HG03108 (cell line): ENCODE measurements around the gene SIGLEC1.

Source experiments
- ATAC-seq: cut with Tn5 transposase; IDR thresholded peaks from one replicate; pipeline ENCODE4 v1.9.1; 2021; ENCODE audit warnings: moderate library complexity; ENCODE audit not compliant: unreplicated experiment

SIGLEC1 gene

DNA sequence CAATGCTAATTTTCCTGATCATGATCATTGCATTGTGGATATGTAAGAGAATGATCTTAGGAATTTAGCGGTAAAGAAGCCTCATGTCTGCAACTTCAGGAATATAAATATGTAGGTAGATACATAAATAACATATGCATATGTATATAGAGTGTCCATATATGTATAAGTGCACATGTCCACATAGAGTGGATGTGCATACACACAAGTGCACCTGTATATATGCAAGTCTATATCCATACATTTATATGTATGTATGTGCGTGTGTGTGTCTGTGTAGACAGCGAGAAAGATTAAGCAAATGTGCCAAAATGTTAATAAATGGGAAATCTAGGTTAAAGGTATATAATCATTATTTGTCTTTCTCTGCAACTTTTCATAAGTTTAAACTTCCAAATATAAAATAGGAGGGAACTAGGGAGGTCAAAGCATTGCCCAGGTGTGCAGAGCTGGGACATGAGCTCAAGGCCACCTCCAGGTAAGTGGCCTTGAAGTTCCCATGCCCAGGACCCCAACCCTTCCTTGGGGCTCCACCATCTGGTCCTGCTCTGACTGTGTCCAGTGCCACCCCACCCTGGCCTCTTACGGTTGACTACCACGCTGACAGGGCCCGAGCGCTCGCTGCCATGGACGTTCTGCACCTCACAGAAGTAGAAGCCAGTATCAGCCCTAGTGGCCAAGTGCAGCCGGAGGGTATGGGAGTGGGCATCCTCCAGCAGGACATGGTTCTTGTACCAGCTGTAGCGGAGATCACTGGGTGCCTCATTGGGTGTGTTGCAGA lies 9.6 kb downstream of the SIGLEC1 start:
- ATAC-seq: no peak

DNA sequence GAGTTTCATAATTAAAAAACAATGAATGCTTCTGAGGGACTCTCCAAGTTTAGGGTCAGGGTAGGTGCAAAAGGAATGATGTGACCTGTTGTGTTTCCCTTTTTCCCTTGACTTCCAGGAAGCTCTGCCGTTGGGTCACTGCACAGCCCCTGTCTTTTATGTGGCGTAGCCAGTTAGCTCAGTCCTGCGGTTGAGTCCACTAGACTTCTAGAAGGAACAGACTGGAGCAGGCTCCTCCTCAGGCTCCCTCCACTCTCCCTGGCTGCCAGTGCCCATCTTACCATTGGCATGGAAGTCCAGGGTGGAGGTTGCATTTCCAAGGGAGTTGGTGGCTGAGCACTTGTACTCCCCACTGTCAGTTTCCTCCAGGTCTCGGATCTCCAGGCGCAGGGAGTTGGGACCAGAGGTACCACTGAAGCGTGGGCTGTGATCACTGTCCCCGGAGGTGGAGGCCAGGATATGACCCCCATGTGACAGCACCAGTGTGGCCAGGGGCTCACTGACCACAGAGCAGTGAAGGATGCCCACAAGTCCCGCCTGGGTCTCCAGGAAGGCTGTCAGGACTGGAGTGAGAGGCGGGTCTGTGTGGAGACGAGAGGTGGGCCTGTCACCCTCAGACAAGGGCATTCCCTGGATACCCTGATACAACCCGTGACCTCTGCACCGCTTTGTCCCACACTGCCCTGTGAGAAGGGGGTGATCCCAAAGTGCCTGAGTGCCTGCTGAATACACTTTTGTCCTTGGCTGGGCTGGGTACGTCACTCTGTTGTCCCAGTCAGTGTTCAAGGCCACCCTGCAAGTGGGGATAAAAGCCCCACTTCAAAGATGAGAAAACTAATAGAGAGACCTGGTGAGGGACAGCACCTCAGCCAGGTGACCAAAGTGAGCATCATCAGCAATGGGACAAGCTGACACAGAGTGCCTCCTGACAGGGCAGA lies 11.1 kb downstream of the SIGLEC1 start:
- no peak for ATAC-seq

DNA sequence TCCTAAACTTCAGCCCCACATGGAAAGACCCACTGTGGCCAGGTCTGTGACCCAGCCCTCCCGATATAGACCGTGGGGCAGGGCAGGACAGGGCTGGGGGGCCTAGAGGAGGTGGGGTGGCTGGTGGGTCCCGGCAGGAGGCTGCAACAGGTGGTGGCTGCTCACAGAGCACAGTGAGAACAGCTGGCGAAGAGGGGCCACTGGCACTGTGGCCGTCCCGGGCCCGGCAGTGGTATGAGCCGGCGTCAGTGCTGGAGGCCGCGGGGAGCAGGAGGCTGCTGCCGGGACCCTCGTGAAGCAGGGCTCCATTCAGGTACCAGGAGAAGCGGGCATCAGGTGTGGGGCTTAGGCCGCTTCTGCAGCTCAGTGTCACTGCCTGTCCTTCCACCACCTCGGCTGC lies 13.4 kb downstream of the SIGLEC1 start:
- ATAC-seq: no peak

DNA sequence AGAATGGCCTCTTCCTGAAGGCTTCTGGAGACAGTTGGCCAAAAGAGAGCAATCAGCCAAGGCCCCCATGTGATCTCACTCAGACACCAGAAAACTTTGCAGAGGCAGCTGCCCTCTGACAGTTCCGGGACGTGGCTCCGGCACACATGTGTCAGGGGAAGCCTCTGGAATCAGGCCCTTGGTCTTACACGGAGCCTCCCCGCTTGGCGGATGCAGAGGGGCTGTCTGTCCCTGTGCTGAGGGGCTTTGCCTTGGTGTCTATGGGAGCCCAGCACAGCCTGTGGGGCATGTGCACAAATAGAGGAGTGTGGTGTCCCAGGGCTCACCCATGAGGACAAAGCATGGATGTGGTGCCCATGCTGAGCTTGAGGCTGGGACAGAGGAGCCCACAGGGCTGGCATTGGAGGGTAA lies 13.8 kb downstream of the SIGLEC1 start:
- ATAC-seq: no peak

DNA sequence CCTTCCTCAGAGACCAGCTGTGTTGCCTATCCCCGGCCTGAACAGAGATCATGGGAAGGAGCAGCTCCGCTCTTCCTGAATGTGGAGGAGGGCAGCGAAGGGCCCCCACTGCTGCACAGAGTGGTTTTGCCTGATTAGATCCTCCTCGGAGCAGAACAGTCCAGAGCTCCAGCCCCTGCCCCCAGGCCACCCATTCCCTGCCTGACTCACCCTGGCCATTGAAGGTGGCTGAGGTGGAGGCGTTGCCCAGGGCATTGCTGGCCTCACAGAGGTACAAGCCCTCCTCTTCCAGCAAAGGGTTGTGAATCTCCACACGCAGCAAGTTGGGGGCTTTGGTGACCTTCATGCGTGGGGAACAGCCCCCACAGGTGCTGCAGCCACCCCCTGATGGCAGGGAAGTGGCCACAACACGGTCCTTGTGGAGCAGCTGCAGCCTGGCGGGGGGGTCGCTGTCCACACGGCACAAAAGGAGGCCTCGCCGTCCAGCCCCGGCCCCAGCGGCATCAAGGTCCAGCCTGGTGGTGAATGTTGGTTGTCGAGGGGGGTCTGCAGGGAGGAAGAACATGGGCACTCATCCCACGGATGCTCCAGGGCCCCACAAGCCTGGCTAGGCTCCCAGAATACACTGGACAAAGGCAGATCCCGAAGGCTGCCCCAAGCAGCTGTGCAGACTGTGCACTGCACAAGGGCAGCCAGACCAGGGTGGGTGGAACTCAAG lies 14.7 kb downstream of the SIGLEC1 start:
- ATAC-seq: no peak

DNA sequence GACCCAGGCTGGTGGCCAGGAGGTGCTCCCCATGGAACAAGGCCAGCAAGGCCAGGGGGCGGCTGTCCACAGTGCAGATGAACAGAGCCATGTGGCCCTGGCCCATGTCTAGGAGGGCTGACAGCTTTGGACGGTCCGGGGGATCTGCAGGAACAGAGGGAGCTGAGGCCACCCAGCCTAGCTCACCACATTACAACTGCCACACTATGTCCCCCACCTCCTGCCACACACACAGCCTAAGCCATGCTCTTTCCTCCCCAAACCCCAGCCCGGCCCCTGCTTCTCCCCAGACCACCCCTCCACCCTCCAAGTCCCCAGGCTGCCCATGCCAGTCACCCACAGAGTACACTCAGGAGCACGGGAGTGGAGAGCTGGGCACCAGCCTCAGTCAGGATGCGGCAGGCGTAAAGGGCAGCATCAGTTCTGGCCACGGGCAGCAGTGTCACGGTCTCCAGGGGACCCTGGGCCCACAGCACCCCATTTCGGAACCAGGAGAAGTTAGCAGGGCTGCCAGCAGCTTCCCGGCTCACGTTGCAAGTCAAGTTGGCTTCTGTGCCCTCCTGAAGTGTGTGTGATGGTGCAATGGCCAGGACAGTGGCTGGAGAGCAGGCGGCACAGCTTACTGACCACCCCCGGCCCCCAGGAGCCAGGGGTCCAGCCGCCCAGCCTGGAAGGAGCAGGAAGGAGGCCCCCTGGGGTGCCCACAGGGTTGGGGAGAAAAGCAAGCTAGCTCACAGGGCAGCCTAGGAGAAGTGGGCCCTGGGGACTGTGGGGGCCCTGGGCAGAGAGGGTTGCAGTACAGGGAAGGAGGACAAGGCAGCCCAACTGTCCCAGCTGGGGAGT lies 15.4 kb downstream of the SIGLEC1 start:
- ATAC-seq: no peak

DNA sequence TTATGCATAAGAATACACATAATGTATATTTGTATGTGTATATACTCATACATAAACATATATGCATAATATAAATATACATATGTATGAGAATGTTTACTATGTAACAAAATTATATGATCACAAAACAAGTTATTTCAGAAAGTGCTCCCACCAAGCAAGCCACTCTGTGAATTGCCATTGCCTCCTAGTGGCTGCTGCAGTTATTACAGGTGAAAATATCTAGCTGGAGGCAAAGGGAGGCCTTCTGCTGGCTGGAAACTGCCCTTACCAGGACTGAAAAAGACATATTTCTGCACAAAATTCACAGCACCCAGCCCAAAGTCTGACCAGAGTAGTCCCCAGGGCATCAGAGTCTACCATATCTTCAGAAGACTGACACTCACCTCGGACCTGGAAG lies 16.2 kb downstream of the SIGLEC1 start:
- no peak for ATAC-seq

DNA sequence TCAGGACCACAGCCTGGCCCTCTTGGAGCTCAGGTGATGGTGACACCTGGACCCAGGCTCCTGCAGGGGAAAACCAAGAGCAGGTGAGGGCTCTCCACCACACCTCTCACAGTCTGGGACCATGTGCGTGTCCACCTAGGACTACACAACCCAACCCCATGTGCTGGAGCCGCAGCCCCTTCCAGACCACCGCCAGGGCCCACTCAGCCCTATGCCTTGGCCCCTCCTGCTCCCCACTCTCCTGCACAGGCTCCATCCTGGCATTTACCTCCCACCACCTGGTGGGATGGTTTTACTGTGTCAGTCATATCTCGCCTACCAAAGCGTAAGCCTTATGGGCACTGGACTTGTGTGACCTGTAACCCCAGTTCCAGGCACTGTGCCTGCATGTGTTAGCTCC lies 17.5 kb downstream of the SIGLEC1 start:
- no peak for ATAC-seq

DNA sequence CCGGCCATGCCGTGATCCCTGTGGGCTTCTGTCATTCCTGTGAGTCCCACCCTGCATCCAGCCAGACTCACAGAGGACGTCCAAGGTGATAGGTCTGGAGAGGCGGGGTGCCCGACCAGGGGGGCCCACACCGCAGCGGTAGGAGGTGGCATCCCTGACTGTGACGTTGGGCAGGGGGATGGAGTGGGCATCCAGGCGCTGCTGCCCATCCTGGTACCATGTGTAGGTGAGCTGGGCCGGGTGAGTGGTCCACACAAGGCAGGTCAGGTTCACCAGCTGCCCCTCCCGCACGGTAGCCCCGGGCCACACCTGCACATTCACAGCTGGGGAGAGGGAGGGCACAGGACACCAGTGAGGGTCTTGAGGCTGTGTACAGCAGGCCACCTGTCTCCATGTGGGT lies 19.0 kb downstream of the SIGLEC1 start:
- ATAC-seq: no peak

DNA sequence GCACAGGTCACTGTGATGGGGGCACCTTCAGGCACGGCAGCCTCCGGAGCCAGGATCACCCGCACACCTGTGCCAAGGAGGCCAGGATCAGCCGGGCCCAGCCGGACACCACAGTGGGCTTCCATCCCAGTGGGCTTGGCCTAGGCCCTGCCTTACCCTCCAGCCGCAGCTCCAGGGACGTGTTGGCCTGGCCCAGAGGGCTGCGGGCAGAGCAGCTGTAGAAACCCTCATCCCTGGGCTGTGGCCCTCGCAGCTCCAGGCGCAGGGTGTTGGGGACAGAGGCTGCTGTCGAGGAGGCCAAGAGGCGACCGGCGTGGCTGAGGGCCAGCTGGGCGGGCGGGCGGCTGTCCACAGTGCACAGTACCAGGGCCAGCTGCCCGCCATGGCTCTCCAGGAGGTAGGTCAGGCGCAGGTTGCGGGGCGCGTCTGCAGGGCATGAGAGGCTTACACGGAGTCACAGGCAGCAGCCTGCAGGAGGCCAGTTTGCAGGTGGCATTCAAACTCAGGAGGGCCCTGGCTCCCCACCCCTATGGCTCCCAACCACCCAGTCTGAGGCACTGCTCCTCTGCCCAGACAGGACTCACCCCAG lies 19.6 kb downstream of the SIGLEC1 start:
- no peak for ATAC-seq

DNA sequence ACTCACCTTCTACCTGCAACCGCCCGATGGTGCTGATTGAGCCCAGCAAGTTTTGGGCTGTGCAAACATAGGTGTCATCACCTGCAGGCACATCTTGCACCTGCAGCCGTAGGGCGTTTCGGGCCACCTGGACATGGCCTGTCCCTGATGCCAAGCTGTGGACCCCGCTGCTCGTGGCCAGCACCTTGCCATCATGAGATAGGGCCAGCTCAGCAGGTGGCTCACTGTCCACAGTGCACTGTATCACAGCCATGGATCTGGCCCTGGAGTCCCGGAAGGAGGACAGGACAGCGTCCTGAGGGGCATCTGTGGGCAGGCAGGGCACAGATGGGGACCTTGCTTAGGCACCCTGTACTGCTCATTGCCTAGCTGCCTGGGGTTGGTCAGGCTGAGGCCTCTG lies 20.5 kb downstream of the SIGLEC1 start:
- ATAC-seq: no peak

DNA sequence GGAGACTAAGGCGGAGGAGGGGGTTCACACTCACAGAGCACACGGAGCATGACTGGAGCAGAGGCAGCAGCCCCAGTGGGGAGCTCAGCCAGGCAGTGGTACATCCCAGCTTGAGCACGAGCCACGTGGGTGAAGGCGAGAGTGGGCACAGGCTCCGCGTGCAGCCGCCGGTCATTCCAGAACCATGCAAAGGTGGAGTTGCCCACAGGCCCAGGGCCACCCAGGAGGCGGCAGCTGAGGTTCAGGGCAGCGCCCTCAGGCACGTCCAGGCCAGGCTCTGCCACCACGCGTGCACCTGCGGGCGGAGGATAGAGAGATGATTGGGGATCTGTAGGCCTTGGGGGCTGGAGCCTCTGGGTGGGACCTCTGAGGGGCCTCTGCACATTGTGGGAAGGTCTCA lies 21.1 kb downstream of the SIGLEC1 start:
- no peak for ATAC-seq

DNA sequence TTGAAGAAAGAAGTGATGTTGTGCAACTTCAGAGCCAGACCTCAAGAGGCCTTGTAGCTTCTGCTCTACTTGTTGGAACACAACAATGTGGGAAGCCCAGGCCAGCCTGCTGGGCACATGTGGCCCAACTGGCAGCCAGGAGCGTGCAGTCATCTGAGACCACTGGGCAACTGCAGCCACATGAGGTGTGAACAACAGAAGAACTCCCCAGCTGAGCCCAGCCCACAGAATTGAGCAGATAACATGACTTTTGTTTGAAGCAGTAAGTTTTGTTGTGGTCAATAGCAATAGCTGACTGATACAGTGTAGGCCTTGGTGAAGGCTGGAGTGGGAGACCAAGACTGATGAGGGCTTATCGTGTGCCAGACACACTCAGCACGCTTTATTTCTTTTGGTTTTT lies 22.0 kb downstream of the SIGLEC1 start:
- ATAC-seq: no peak

DNA sequence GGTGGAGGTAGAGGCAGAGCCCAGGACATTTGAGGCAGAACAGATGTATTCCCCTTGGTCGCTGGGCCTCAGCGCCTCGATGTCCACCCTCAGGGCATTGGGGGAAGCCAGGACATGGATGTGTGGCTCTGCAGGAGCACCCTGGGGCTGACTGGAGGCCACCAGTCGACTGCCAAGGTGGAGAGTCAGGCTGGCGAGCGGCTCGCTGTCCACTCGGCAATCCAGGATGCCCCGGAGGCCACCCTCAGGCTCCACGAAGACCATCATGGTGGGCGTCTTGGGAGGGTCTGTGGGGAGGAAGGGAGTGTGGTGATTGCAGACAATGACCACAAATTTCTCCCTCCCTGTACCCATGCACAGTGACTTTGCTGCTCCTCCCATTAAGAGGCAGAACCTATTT lies 22.4 kb downstream of the SIGLEC1 start:
- no peak for ATAC-seq

DNA sequence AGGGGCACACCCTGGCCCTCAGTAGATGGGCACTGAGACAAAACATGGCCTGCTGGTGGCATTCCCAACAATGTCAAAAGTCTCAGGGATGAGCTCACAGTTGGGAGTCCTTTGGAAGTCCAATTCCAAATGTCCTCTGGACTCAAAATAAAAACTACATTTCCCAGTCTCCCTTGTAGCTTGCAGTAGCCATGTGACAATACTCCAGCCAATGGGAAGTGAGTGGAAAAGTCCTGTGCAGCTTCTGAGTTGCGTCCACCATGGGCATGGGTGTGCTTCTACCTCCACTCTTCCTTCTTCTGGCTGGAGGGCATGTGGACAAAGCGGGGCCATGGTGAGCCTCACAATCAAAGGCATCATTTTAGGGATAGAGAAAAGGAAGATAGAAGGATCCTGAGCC lies 24.7 kb downstream of the SIGLEC1 start:
- no peak for ATAC-seq

DNA sequence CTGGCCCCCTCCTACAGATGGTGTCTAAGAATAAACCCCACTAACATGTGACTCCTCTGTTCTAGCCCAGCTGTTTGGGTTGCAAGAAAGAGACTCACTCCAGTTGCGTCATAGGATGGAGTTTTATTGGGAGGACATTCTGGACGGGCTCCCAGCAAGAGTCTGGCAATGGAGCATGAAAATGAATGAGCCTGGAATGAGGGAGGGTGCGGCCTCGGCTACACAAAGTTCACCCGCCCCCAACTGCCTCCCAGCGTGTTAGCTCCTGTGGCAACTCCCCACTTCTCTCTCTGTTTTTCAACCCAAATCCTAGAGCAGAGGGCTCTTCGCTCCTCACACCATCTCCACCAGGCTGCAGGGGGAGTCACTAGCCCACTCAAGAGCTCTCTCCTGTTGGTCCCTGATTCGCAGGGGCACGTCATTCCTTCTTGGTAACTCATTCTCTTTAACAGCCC lies 25.5 kb downstream of the SIGLEC1 start:
- no peak for ATAC-seq

DNA sequence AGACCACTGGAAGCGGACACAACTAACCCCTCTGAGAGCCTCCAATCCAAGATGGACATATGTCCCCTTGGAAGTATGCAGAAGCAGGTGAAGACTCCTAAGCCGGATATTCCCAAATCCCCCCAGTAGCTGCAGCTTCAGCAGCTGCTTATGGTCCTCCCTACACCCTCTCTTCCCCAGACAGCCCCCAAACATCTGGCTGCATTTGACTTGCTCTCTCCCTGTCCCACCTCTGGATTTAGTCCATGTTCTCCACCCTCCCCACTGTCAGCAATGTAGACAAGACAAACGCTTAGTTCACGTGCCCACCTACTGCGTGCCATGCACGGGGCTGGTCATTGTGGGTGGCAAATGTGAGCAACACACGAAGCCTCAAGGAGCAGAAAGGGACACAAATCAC lies 26.0 kb downstream of the SIGLEC1 start:
- ATAC-seq: no peak

DNA sequence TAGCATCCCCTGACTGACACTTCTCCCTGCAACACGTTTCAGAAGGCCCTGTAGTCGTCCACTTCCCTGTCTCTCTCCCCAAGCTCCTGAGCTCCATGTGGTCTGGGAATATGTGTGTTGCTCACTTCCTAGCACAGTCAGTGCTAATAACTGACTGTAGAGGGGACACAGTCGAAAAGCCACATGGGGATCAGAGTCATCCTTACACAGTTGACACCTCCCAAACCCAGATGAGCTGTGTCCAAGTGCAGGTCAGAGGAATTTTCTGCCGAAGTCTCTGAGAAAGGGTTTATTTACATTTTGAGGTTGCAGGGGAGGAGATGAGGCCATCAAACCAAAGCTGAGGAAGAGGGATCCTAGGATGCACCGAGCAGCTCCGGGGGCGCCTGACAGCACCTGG lies 27.1 kb downstream of the SIGLEC1 start:
- ATAC-seq: no peak

DNA sequence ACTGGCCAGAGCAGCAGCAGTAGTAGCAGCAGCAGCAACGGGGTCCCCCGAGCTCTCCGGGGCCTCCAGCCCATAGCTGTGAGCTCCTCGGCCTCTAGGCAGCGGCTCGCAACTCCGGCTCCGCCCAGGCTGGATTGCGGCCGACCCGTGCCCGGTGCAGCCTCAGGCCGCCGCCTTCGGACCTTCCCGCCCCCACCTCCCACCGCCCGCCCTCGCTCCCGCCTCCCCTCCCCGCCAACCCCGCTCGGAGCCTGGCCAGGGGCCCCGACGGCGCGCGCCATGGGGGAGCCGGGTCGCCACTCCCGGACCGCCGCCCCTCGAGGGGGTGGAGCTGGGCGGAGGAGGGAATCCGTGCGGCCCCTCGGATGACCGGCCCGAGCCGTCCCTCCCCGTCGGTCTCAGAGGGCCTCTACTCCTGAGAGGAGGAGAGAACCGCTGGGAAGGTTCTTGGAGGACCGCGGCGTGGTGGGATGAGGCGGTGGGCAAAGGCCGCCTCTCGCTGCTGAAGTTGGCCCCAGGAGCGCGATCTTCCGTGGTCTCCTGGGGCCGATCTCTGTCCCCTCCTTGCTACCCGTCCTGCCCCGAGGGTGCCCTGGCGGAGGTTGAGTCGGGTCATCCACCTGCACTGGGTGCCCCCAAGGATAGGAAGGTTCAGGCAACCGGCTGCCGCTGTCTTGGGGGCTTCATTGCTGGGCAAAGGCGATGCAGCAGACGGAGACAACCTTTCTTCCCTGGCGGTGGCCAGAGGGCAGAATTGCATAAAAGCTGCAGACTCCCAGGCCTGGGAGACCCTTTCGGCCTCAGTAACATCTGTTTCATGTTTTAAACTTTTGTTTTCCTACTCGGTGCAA lies 30.2 kb downstream of the SIGLEC1 start, which contains the start of gene ADAM33:
Gene ADAM33 (minus strand): TSS at position 80 of the 851 bp plus-strand sequence. CDS start 6 bp downstream, at position 74.
- no peak for ATAC-seq
